ENCODE data around the gene PLIN3. TPM values are rescaled to one million over a fixed set of nuclear protein-coding genes. Genes with fewer than 3 reads are reported as not detected.
"Not testable (repeated sequence)": the region's sequence is repeated elsewhere in the genome, so short reads cannot be mapped to it uniquely, and the experiment has no call there.

PLIN3 gene
- total and polyA plus RNA-seq, 2 donors = 32.3 to 74.9 TPM

DNA sequence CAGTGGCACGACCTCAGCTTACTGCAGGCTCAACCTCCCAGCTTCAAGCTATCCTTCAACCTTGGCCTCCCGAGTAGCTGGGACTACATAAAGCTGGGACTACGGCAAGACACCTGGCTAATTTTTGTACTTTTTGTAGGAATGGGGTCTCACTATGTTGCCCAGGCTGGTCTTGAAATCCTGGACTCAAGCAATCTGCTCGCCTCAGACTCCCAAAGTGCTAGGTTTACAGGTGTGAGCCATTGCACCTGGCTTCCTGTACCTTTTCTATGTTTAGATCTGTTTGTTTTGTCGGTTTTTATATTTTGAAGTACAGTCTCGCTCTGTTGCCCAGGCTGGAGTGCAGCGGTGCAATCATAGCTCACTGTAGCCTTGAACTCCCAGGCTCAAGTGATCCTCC lies 18.4 kb downstream of the PLIN3 start:
- peaks cover 4% of the 10 kb centered on the region for H3K36me3 ChIP-seq (ENCODE audit: insufficient read depth)

DNA sequence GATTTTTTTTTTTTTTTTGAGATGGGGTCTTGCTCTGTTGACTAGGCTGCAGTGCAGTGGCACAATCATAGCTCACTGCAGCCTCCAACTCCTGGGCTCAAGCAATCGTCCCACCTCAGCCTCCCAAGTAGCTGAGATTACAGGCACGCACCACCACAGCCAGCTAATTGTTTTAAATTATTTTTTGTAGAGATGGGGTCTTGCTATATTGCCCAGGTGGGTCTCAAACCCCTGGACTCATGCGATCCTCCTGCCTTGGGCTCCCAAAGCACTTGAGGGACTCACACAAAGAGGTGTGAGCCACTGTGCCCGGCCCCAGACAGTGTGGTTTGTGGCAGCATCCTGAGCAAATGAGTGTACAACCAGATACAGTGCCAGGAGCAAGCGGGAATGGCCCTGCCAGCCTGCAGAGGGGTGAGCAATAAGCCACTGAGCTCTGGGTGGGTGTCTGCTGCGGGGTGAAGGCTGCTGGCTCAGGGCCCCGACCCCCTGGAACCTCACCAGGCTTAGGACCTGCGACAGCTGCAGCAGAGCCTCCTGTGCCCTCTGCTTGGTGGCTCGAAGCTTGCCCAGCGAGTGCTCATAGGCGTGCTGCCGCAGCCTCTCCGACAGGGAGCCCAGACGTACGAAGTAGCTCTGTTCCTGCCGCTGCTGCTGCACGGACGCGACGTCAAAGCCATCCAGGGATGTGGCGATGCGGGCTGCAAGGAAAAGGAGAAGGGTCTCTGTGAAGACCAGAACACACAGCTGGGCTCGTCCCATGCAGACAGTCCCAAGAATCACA lies 20.1 kb downstream of the PLIN3 start:
- H3K4me3 ChIP-seq (ENCODE audit: low read depth, low read length) = no peak overlapping the region
- no peak overlapping the region for H3K27ac ChIP-seq (ENCODE audit: low read depth)
- no peaks in the 10 kb centered on the region for H3K4me1 ChIP-seq (ENCODE audit: insufficient read depth)
- H3K36me3 ChIP-seq (ENCODE audit: insufficient read depth) = peaks cover 4% of the 10 kb centered on the region
- DNase-seq (ENCODE audit: extremely low spot score) = no peak
- 95% methylated on average over 23 of the region's 23 CpGs for WGBS

More for the DNA sequence above, 18.4 kb downstream of the PLIN3 start:
- Histone ChIP-seq H3K27ac (ENCODE audit: low read depth) (no peak overlapping the region), H3K4me3 (ENCODE audit: low read depth, low read length) (no peak overlapping the region), H3K4me1 (ENCODE audit: insufficient read depth) (no peaks in the 10 kb centered on the region)
- DNase-seq (ENCODE audit: extremely low spot score) = no peak
- WGBS = 95% methylated on average over 7 of the region's 7 CpGs

- not testable (repeated sequence) for H3K36me3 ChIP-seq (ENCODE audit: insufficient read depth); H3K4me3 ChIP-seq (ENCODE audit: low read depth, low read length); DNase-seq (ENCODE audit: extremely low spot score); H3K4me1 ChIP-seq (ENCODE audit: insufficient read depth); H3K27ac ChIP-seq (ENCODE audit: low read depth)
- 54% methylated on average over 9 of the region's 9 CpGs for WGBS
These were observed 21.5 kb downstream of the PLIN3 start for GRCh38 chr19:4845975-4846374.

DNA sequence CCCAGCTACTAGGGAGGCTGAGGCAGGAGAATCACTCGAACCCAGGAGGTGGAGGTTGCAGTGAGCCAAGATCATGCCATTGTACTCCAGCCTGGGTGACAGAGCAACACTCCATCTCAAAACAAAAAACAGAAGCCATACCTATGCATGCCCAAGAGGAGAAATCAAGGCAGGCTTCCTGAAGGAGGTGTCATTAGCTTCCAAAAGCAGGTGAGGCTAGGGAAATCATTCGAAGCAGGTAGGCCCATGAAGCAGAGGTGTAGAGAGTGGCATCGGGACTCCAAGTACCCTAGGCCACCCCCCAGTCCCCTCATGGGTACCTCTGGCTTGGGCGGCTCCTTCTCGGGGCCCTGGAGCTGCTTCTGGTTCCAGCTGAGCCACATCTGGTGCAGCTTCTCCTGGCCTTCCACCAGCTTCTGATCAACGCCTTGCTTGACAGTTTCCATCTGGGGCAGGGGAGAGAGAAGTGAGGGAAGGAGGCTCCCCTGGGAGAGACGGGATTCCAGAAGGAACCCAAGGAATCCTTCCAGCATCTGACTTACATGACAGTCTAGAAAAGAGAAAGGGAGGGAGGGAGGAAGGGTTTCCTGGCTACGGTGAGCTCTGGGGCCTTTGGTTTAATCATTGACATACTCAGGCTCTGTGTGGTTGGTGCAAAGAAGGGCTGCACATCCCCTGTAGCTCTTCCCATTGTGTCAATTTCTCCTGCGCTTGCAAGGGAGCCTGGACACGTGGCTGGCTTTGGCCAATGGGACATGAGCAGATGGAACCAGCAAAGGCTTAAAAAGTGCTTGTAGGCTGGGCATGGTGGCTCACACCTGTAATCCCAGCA lies 22.9 kb downstream of the PLIN3 start:
- H3K4me3 ChIP-seq (ENCODE audit: low read depth, low read length) = no peak overlapping the region
- H3K4me1 ChIP-seq (ENCODE audit: insufficient read depth) = no peaks in the 10 kb centered on the region
- H3K27ac ChIP-seq (ENCODE audit: low read depth) = no peak overlapping the region
- H3K36me3 ChIP-seq (ENCODE audit: insufficient read depth) = peaks cover 4% of the 10 kb centered on the region
- WGBS = 62% methylated on average over 10 of the region's 10 CpGs
- DNase-seq (ENCODE audit: extremely low spot score) = no peak

DNA sequence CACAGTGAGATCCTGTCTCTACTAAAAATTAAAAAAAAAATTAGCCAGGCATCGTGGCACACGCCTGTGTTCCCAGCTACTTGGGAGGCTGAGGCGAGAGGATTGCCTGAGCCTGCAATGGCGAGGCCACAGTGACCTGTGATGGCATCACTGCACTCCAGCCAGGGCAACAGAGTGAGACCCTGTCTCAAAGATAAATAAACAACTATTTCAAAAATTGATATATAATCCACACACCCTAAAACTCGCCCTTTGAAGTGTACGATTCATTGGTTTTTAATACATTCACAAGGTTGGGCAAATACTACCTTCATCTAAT lies 23.9 kb downstream of the PLIN3 start:
- no peak for DNase-seq (ENCODE audit: extremely low spot score)
- Histone ChIP-seq H3K36me3 (ENCODE audit: insufficient read depth) (peaks cover 4% of the 10 kb centered on the region), H3K27ac (ENCODE audit: low read depth) (no peak overlapping the region), H3K4me1 (ENCODE audit: insufficient read depth) (no peaks in the 10 kb centered on the region), H3K4me3 (ENCODE audit: low read depth, low read length) (no peak overlapping the region)
- 97% methylated on average over 6 of the region's 6 CpGs for WGBS

DNA sequence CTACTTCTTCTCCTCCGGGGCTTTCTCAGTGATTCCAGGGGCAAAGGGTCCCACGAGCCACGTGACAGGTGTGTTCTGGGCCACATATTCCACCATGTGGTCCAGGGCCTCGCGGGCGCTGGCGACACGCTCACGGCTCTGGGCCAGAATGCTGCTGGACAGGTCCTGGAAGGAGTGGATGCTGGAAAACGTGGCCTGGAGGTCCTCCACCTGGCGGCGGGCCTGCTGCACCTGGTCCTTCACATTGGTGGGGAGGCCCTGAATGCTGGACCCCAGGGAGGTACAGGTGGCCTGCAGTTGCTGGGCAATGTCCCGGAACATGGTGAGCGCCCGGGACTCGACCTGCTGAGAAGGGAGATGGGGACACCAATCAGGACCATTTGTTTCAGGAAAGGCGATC lies 28.3 kb downstream of the PLIN3 start:
- no peak overlapping the region for H3K4me3 ChIP-seq (ENCODE audit: low read depth, low read length)
- no peaks in the 10 kb centered on the region for H3K4me1 ChIP-seq (ENCODE audit: insufficient read depth)
- no peak for DNase-seq (ENCODE audit: extremely low spot score)
- H3K27ac ChIP-seq (ENCODE audit: low read depth) = no peak overlapping the region
- H3K36me3 ChIP-seq (ENCODE audit: insufficient read depth) = peaks cover 2% of the 10 kb centered on the region
- WGBS = 96% methylated on average over 17 of the region's 17 CpGs

- Histone ChIP-seq H3K27ac (ENCODE audit: low read depth) (no peak overlapping the region), H3K4me1 (ENCODE audit: insufficient read depth) (no peaks in the 10 kb centered on the region), H3K4me3 (ENCODE audit: low read depth, low read length) (no peak overlapping the region), H3K36me3 (ENCODE audit: insufficient read depth) (no peaks in the 10 kb centered on the region)
- 90% methylated on average over 5 of the region's 5 CpGs for WGBS
- no peak for DNase-seq (ENCODE audit: extremely low spot score)
These were observed 34.7 kb downstream of the PLIN3 start for GRCh38 chr19:4832776-4833175.

GRCh38 chr19:4831979-4832340 lies 35.5 kb downstream of the PLIN3 start:
- not testable (repeated sequence) for H3K36me3 ChIP-seq (ENCODE audit: insufficient read depth); H3K4me1 ChIP-seq (ENCODE audit: insufficient read depth); DNase-seq (ENCODE audit: extremely low spot score)
- Histone ChIP-seq H3K27ac (ENCODE audit: low read depth) (peak overlapping the region; percentile 89), H3K4me3 (ENCODE audit: low read depth, low read length) (peak overlapping the region; percentile 93)
- 34% methylated on average over 9 of the region's 9 CpGs for WGBS

- no peaks in the 10 kb centered on the region for H3K36me3 ChIP-seq (ENCODE audit: insufficient read depth)
- no peak for DNase-seq (ENCODE audit: extremely low spot score)
- H3K27ac ChIP-seq (ENCODE audit: low read depth) = peak within 1 kb of the TSS; percentile 89
- no peaks in the 10 kb centered on the region for H3K4me1 ChIP-seq (ENCODE audit: insufficient read depth)
- H3K4me3 ChIP-seq (ENCODE audit: low read depth, low read length) = peak within 1 kb of the TSS; percentile 93
- under 1% methylated on average over 52 of the region's 52 CpGs for WGBS
These were observed 36.0 kb downstream of the PLIN3 start, which contains the start of gene TICAM1 for GRCh38 chr19:4831304-4831978. Gene TICAM1, minus strand, starts transcription at chr19:4831712. Its CDS starts 13,335 bp downstream, at chr19:4818377.

- no peak for DNase-seq (ENCODE audit: extremely low spot score)
- 68% methylated on average over 6 of the region's 6 CpGs for WGBS
These were observed 36.6 kb downstream of the PLIN3 start for GRCh38 chr19:4830768-4831265.

DNA sequence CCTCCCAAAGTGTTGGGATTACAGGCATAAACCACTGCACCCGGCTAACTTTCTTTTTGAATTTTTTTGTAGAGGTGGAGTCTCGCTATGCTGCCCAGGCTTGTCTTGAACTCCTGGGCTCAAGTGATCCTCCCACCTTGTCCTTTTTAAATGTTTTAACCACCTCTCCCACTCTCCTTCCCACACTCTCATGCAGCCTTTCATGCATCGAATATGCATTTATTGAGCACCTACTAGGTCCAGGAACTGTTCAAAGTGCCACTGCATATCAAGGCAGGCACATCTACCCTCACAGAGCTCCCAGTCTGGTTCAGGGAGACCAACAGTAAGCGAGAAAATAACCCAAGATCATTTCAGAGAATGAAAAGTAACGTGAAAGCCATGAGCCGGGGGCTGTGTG lies 37.1 kb downstream of the PLIN3 start:
- Histone ChIP-seq H3K36me3 (ENCODE audit: insufficient read depth) (no peaks in the 10 kb centered on the region), H3K4me3 (ENCODE audit: low read depth, low read length) (no peak overlapping the region), H3K27ac (ENCODE audit: low read depth) (peak overlapping the region; percentile 89), H3K4me1 (ENCODE audit: insufficient read depth) (no peaks in the 10 kb centered on the region)
- no peak for DNase-seq (ENCODE audit: extremely low spot score)
- 90% methylated on average over 6 of the region's 6 CpGs for WGBS

More at GRCh38 chr19:4830768-4831265, 36.6 kb downstream of the PLIN3 start:
- H3K36me3 ChIP-seq (ENCODE audit: insufficient read depth) = no peaks in the 10 kb centered on the region
- H3K4me1 ChIP-seq (ENCODE audit: insufficient read depth) = no peaks in the 10 kb centered on the region
- peak overlapping the region; percentile 93 for H3K4me3 ChIP-seq (ENCODE audit: low read depth, low read length)
- H3K27ac ChIP-seq (ENCODE audit: low read depth) = peak overlapping the region; percentile 89

GRCh38 chr19:4829001-4829712 lies 38.3 kb downstream of the PLIN3 start:
- Histone ChIP-seq H3K4me1 (ENCODE audit: insufficient read depth) (no peaks in the 10 kb centered on the region), H3K36me3 (ENCODE audit: insufficient read depth) (no peaks in the 10 kb centered on the region), H3K4me3 (ENCODE audit: low read depth, low read length) (no peak overlapping the region), H3K27ac (ENCODE audit: low read depth) (no peak overlapping the region)
- 76% methylated on average over 16 of the region's 16 CpGs for WGBS
- DNase-seq (ENCODE audit: extremely low spot score) = no peak

- DNase-seq (ENCODE audit: extremely low spot score) = no peak
- H3K27ac ChIP-seq (ENCODE audit: low read depth) = no peak overlapping the region
- no peaks in the 10 kb centered on the region for H3K4me1 ChIP-seq (ENCODE audit: insufficient read depth)
- 78% methylated on average over 6 of the region's 6 CpGs for WGBS
- no peak overlapping the region for H3K4me3 ChIP-seq (ENCODE audit: low read depth, low read length)
- H3K36me3 ChIP-seq (ENCODE audit: insufficient read depth) = no peaks in the 10 kb centered on the region
These were observed 43.9 kb downstream of the PLIN3 start for GRCh38 chr19:4823577-4823976.

All from urinary bladder (tissue), 4 donors.